Muscle of leg (tissue), 11 donors: ENCODE data around the gene COG6. TPM values are rescaled to one million over a fixed set of nuclear protein-coding genes. Genes with fewer than 3 reads are reported as not detected.
A peak's percentile ranks its signal among the peaks of the same experiment; 100 is the strongest.

ENCODE experiments used
- DNase-seq: peaks from one replicate; pipeline ENCODE4 v3.0.0; 2013
- H3K27ac ChIP-seq: one replicate; pipeline ENCODE4 v1.5.1; 2013; ENCODE audit warnings: mild to moderate bottlenecking, low read length, control low read depth
- H3K27me3 ChIP-seq: one replicate; pipeline ENCODE4 v1.6.1; 2013; ENCODE audit warnings: low read length; ENCODE audit not compliant: control insufficient read depth, insufficient read depth
- H3K36me3 ChIP-seq: one replicate; pipeline ENCODE4 v1.6.1; 2013; ENCODE audit warnings: low read length; ENCODE audit not compliant: control insufficient read depth, insufficient read depth
- H3K4me1 ChIP-seq: one replicate; pipeline ENCODE4 v1.6.1; 2013; ENCODE audit warnings: low read length; ENCODE audit not compliant: control insufficient read depth, insufficient read depth
- H3K4me3 ChIP-seq: one replicate; pipeline ENCODE4 v1.5.1; 2013; ENCODE audit warnings: low read length, control low read depth
- H3K9me3 ChIP-seq: replicated peaks from 2 replicates; pipeline ENCODE4 v1.6.1; 2013; ENCODE audit warnings: low read depth, low read length; ENCODE audit not compliant: control insufficient read depth
- whole genome bisulfite sequencing: methylation state at CpG from one replicate; pipeline ENCODE4 v1.1.5; 2013; ENCODE audit warnings: missing lambda C conversion rate; ENCODE audit not compliant: insufficient coverage; 5-methylcytosine and 5-hydroxymethylcytosine counted together
- polyA plus RNA-seq, 8 donors: library from polyadenylated mRNA; unstranded; fragments of 120-200 nt; gene quantifications; one replicate each; pipeline versions ENCODE4 v1.2.1 to v1.2.3, GENCODE V29; 2013; ENCODE audit warnings: inconsistent platforms in 1 of 8, low replicate concordance in 1 of 8; ENCODE audit not compliant: insufficient read length in 8 of 8, insufficient read depth in 1 of 8
- total RNA-seq: library from RNA; stranded (reverse); fragments of 120-200 nt; gene quantifications from one replicate; pipeline ENCODE4 v1.2.4, GENCODE V29; 2013

Gene COG6
- total and polyA plus RNA-seq, 9 donors = 12.3 to 30.9 (median 16.2) TPM

GRCh38 chr13:39672378-39673132 lies 17.1 kb downstream of the COG6 start:
- H3K9me3 ChIP-seq = no peaks in the 10 kb centered on the region
- 100% methylated on average over 1 of the region's 3 CpGs for WGBS
- DNase-seq = no peak
- no peak overlapping the region for H3K4me3 ChIP-seq
- H3K36me3 ChIP-seq = no peaks in the 10 kb centered on the region
- no peaks in the 10 kb centered on the region for H3K4me1 ChIP-seq
- no peak overlapping the region for H3K27ac ChIP-seq
- no peaks in the 10 kb centered on the region for H3K27me3 ChIP-seq

DNA sequence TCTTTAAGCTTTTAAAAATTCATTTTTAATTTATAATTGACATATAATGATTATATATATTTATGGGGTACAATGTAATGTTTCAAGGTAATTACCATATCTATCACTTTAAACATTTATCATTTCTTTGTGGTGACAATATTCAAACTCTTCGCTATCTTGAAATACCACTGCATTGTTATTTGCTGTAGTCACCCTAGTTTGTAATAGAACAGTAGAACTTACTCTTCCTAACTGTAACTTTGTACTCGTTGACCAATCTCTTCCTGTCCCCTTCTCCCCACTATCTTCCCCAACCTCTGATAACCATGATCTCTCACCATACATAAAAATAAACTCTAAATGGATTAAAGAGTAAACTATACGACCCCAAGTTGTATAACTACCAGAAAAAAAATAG lies 20.4 kb downstream of the COG6 start:
- Histone ChIP-seq H3K4me1 (no peaks in the 10 kb centered on the region), H3K36me3 (peaks cover 5% of the 10 kb centered on the region), H3K9me3 (peaks cover 2% of the 10 kb centered on the region), H3K27me3 (no peaks in the 10 kb centered on the region), H3K27ac (no peak overlapping the region), H3K4me3 (no peak overlapping the region)
- DNase-seq = no peak
- no CpG with 5 or more reads among the region's 3 CpGs for WGBS

GRCh38 chr13:39676315-39676876 lies 20.9 kb downstream of the COG6 start:
- H3K4me3 ChIP-seq = no peak overlapping the region
- no peaks in the 10 kb centered on the region for H3K27me3 ChIP-seq
- no peaks in the 10 kb centered on the region for H3K4me1 ChIP-seq
- H3K27ac ChIP-seq = no peak overlapping the region
- WGBS = no CpG with 5 or more reads among the region's 1 CpG
- H3K9me3 ChIP-seq = peaks cover 2% of the 10 kb centered on the region
- peaks cover 5% of the 10 kb centered on the region for H3K36me3 ChIP-seq
- peak; percentile 61 for DNase-seq

GRCh38 chr13:39682310-39682709 lies 26.8 kb downstream of the COG6 start:
- H3K9me3 ChIP-seq = peaks cover 2% of the 10 kb centered on the region
- no peaks in the 10 kb centered on the region for H3K4me1 ChIP-seq
- H3K36me3 ChIP-seq = peaks cover 5% of the 10 kb centered on the region
- no peak for DNase-seq
- no CpG with 5 or more reads among the region's 2 CpGs for WGBS
- H3K27ac ChIP-seq = no peak overlapping the region
- no peaks in the 10 kb centered on the region for H3K27me3 ChIP-seq
- no peak overlapping the region for H3K4me3 ChIP-seq

- Histone ChIP-seq H3K4me3 (no peak overlapping the region), H3K27me3 (no peaks in the 10 kb centered on the region), H3K27ac (no peak overlapping the region), H3K9me3 (peaks cover 2% of the 10 kb centered on the region), H3K4me1 (no peaks in the 10 kb centered on the region), H3K36me3 (peaks cover 7% of the 10 kb centered on the region)
- DNase-seq = no peak
- WGBS = no CpG with 5 or more reads among the region's 2 CpGs
Measured at GRCh38 chr13:39682788-39683187, 27.3 kb downstream of the COG6 start.

- WGBS = 100% methylated on average over 2 of the region's 3 CpGs
- peak; percentile 65 for DNase-seq
- no peaks in the 10 kb centered on the region for H3K27me3 ChIP-seq
- no peak overlapping the region for H3K27ac ChIP-seq
- H3K36me3 ChIP-seq = peaks cover 12% of the 10 kb centered on the region
- no peaks in the 10 kb centered on the region for H3K4me1 ChIP-seq
- peaks cover 2% of the 10 kb centered on the region for H3K9me3 ChIP-seq
- H3K4me3 ChIP-seq = no peak overlapping the region
Measured at GRCh38 chr13:39684531-39685137, 29.2 kb downstream of the COG6 start.

DNA sequence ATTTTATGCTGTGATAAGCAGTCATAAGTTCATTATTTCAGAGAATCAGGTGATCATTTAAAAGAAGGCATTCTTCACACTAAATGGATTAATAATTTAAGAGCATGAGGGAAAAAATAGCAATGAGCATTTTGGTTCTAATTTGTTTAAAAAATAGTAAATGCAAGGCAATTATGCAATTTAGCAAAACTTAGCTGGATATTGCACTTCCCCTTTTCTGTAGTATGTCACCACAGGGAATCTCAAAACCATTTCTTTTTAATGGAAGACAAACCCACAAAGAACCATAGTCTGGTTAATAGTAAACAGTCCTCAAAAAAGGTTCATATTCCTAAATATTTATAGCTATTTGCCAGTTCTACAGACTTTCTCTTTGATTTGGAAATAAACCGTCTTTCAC lies 30.2 kb downstream of the COG6 start:
- WGBS = no CpG with 5 or more reads among the region's 1 CpG
- Histone ChIP-seq H3K9me3 (no peaks in the 10 kb centered on the region), H3K4me3 (no peak overlapping the region), H3K36me3 (peaks cover 8% of the 10 kb centered on the region), H3K27ac (no peak overlapping the region), H3K4me1 (no peaks in the 10 kb centered on the region), H3K27me3 (no peaks in the 10 kb centered on the region)
- no peak for DNase-seq

DNA sequence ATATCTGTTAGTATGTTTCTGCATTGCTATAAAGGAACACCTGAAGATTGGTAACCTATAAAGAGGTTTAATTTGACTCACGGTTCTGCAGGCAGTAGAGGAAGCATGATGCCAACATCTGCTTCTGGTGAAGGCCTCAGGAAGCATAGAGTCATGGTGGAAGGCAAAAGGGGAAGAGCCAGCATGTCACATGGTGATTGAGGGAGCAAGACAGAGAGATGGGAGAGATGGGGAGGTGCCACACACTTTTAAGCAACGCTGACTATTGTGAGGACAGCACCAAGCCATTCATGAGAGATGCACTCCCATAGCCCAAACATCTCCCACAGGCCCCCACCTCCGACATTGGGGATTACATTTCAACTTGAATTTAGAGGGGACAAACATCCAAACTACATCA lies 32.8 kb downstream of the COG6 start:
- Histone ChIP-seq H3K27ac (no peak overlapping the region), H3K4me1 (no peaks in the 10 kb centered on the region), H3K36me3 (peaks cover 7% of the 10 kb centered on the region), H3K9me3 (no peaks in the 10 kb centered on the region), H3K27me3 (no peaks in the 10 kb centered on the region), H3K4me3 (no peak overlapping the region)
- DNase-seq = no peak
- 80% methylated on average over 1 of the region's 3 CpGs for WGBS

- H3K27me3 ChIP-seq = no peaks in the 10 kb centered on the region
- no peaks in the 10 kb centered on the region for H3K9me3 ChIP-seq
- no peak for DNase-seq
- H3K36me3 ChIP-seq = peaks cover 7% of the 10 kb centered on the region
- WGBS = no CpG with 5 or more reads among the region's 1 CpG
- H3K27ac ChIP-seq = no peak overlapping the region
- no peaks in the 10 kb centered on the region for H3K4me1 ChIP-seq
- no peak overlapping the region for H3K4me3 ChIP-seq
Measured at GRCh38 chr13:39688699-39689405, 33.4 kb downstream of the COG6 start.
